ENCODE results near the gene SLC27A3.

GRCh38 chr1:153790313-153790965, 15.2 kb downstream of the SLC27A3 start:
- no peak for TF ChIP-seq CTCF (IDR thresholded peaks at IDR 0.05; ENCODE audit: low read length)
- no peak for TF ChIP-seq EZH2 (optimal IDR thresholded peaks at IDR 0.05; ENCODE audit: low read depth, low read length)
- no peak for TF ChIP-seq EZH2phosphoT487 (IDR thresholded peaks at IDR 0.05; ENCODE audit: low read length)

Data from MM.1S (cell line).